ENCODE data around the gene FCMR. TPM values are rescaled to one million over a fixed set of nuclear protein-coding genes. Genes with fewer than 3 reads are reported as not detected.

The FCMR gene
- total RNA-seq, 2 donors from 2014 or later, result 1.3 to 5.0 TPM

GRCh38 chr1:206904423-206905142 lies 17.2 kb downstream of the FCMR start:
- no peaks in the 10 kb centered on the region for H3K27me3 ChIP-seq
- no peaks in the 10 kb centered on the region for H3K9me3 ChIP-seq
- DNase-seq (ENCODE audit: low spot score), result no peak
- H3K4me1 ChIP-seq, result peaks cover 0 to 7% of the 10 kb centered on the region in 2 donors
- no peak for TF ChIP-seq CTCF (IDR thresholded peaks at IDR 0.05)
- no peak overlapping the region for H3K4me3 ChIP-seq
- H3K27ac ChIP-seq, result peak overlapping the region in 1 of 2 donors; percentile 62
- no peaks in the 10 kb centered on the region for H3K36me3 ChIP-seq

- Histone ChIP-seq H3K4me3 (no peak overlapping the region), H3K27ac (peak overlapping the region in 1 of 2 donors; percentile 62), H3K27me3 (no peaks in the 10 kb centered on the region), H3K36me3 (no peaks in the 10 kb centered on the region), H3K9me3 (no peaks in the 10 kb centered on the region), H3K4me1 (no peaks in the 10 kb centered on the region)
- no peak for TF ChIP-seq CTCF (IDR thresholded peaks at IDR 0.05)
- DNase-seq (ENCODE audit: low spot score), result no peak
These were observed 18.1 kb downstream of the FCMR start for GRCh38 chr1:206903687-206904086.

- H3K27ac ChIP-seq, result no peak overlapping the region
- H3K4me3 ChIP-seq, result no peak overlapping the region
- no peak for DNase-seq (ENCODE audit: low spot score)
- no peaks in the 10 kb centered on the region for H3K27me3 ChIP-seq
- H3K4me1 ChIP-seq, result no peaks in the 10 kb centered on the region
- no peaks in the 10 kb centered on the region for H3K36me3 ChIP-seq
- no peak for TF ChIP-seq CTCF (IDR thresholded peaks at IDR 0.05)
- H3K9me3 ChIP-seq, result no peaks in the 10 kb centered on the region
These were observed 19.0 kb downstream of the FCMR start for GRCh38 chr1:206902702-206903101.

GRCh38 chr1:206901944-206902343 lies 19.8 kb downstream of the FCMR start:
- no peaks in the 10 kb centered on the region for H3K27me3 ChIP-seq
- no peak overlapping the region for H3K4me3 ChIP-seq
- H3K4me1 ChIP-seq, result no peaks in the 10 kb centered on the region
- no peak for DNase-seq (ENCODE audit: low spot score)
- no peak overlapping the region for H3K27ac ChIP-seq
- no peak for TF ChIP-seq CTCF (IDR thresholded peaks at IDR 0.05)
- H3K36me3 ChIP-seq, result no peaks in the 10 kb centered on the region
- no peaks in the 10 kb centered on the region for H3K9me3 ChIP-seq

- Histone ChIP-seq H3K4me3 (no peak overlapping the region), H3K9me3 (no peaks in the 10 kb centered on the region), H3K36me3 (no peaks in the 10 kb centered on the region), H3K27ac (no peak overlapping the region), H3K4me1 (no peaks in the 10 kb centered on the region), H3K27me3 (no peaks in the 10 kb centered on the region)
- no peak for TF ChIP-seq CTCF (IDR thresholded peaks at IDR 0.05)
- peak; percentile 43 for DNase-seq (ENCODE audit: low spot score)
These were observed 21.6 kb downstream of the FCMR start for GRCh38 chr1:206900149-206900548.

GRCh38 chr1:206899717-206900116 lies 22.0 kb downstream of the FCMR start:
- no peaks in the 10 kb centered on the region for H3K9me3 ChIP-seq
- H3K4me1 ChIP-seq, result no peaks in the 10 kb centered on the region
- TF ChIP-seq CTCF (IDR thresholded peaks at IDR 0.05), result no peak
- H3K27me3 ChIP-seq, result no peaks in the 10 kb centered on the region
- no peak overlapping the region for H3K27ac ChIP-seq
- no peaks in the 10 kb centered on the region for H3K36me3 ChIP-seq
- no peak for DNase-seq (ENCODE audit: low spot score)
- no peak overlapping the region for H3K4me3 ChIP-seq

All from right atrium auricular region (tissue), 2 donors.